HG02588 (cell line): ENCODE data around the gene SPTBN5.

Source experiments
- ATAC-seq: cut with Tn5 transposase; IDR thresholded peaks from one replicate; pipeline ENCODE4 v1.9.1; 2021; ENCODE audit warnings: mild to moderate bottlenecking, moderate library complexity; ENCODE audit not compliant: unreplicated experiment

Gene SPTBN5

DNA sequence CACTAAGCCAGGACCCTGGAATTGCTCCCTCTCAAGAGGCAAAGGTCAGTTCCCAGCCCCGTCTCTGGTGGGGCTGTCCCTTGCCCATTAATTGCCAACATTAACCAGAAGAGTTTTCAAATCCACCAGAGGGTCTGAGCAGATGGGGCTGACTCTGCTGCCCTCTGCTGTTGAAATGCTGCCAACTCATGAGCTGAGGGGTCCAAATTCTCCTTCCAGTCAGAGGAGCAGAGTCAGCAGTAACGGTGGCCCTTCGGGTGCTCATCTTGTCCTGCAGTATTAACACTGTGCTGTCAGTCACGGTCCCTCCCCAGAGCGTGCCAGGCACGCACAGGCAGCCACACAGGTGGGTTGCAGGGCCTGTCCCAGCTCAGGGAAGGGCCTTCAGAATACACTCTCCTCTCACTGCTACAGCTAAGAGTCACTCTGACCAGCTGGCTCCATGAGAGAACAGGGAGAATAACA is 10.7 kb upstream of the SPTBN5 start:
- ATAC-seq = no peak

DNA sequence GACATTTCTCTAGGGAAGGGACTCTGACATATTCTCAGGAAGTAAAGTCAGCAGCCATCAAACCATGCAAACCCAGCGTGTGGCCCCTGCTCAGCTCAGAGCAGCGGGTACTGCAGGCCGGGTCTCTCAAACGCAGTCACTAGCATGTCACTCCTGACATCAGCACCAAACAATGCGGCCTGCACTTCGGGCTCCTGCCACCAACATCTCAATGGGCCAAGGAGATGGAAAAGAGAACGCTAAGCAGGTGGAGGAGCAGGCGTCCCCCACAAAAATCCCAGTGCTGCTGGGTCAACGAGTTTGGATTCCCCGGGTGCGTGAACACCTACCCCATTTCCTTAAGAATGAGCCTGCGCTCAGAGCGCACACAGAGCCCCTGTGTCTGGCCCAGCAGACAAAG is 9.9 kb upstream of the SPTBN5 start:
- no peak for ATAC-seq

DNA sequence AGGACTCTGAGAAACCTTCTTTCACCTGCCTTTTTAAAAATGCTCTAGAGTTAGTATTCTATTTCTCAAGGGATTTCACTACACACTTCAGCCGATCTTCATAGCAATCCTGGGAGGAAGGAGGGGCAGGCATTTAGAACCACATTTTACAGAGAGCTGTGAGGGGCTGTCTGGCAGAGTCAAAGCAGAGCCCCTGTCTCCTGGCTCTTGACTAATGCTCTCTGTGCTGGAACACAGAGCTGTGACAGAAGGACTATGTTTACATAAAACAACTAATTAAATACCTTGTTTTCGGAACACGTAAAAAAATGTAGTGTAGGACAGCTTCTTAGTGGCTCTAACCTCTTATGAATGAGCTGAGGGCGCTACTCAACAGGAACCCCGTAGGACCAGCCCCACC is 7.6 kb upstream of the SPTBN5 start:
- ATAC-seq = no peak

- ATAC-seq = no peak
Measured at GRCh38 chr15:41900526-41901380, 6.9 kb upstream of the SPTBN5 start.

DNA sequence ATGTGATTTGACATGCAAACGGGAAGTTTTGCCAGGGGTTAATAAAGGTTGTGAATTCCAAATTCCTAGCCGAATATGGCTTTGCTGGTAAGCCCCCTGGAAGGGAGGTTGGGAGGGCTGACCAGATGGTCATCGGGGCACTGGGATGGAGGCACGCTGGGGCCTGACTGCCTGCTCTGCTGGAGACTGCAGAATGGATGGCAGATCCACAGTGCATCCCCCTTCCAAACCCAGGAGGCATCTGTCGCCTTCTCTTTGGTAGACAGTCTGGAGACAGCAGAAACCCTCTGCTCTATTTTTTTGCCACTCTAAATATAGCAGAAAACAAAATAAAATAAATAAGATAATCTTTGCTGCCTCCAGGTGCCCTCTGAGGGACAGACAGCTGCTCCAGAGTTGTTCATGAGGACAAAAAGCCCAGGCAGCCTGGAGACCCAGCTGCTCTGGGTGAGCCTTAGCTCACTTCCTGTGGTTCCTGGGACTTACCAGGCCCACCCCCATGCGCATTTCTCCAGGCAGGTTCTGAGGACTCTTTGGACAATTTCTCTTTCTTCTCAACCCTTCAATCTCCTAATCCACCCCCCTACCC is 6.1 kb upstream of the SPTBN5 start:
- no peak for ATAC-seq

- no peak for ATAC-seq
Measured at GRCh38 chr15:41897363-41897799, 3.5 kb upstream of the SPTBN5 start.

GRCh38 chr15:41896566-41896965 is 2.7 kb upstream of the SPTBN5 start:
- ATAC-seq = no peak

- no peak for ATAC-seq
Measured at GRCh38 chr15:41895957-41896356, 2.1 kb upstream of the SPTBN5 start.

GRCh38 chr15:41895491-41895890 is 1.6 kb upstream of the SPTBN5 start:
- ATAC-seq = no peak

- ATAC-seq = peak; percentile 83
Measured at GRCh38 chr15:41894791-41895463, 1.1 kb upstream of the SPTBN5 start.

- no peak for ATAC-seq
Measured at GRCh38 chr15:41894251-41894790, 468 bp upstream of the SPTBN5 start.

GRCh38 chr15:41892621-41893421 is 1.0 kb downstream of the SPTBN5 start:
- no peak for ATAC-seq

DNA sequence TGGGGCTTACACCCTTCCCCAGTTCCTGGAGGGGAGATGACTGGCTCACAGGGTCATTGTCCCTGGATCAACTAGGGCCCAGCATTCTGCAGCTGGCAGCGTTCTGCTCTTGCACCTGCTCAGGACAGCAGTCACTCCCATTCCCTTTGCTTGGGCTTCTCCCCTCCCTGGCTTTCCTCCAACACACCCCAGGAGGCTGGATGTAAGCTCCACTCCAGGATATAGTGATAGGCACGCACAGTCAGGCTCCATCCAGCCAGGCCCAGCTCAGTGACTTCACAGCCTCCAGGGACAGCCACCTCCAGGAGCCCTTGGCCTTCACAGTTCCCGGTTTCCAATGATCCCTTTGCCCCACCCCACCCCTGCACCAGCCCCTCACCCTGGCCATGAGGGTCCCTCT is 1.9 kb downstream of the SPTBN5 start:
- ATAC-seq = no peak

GRCh38 chr15:41891226-41891625 is 2.6 kb downstream of the SPTBN5 start:
- no peak for ATAC-seq

DNA sequence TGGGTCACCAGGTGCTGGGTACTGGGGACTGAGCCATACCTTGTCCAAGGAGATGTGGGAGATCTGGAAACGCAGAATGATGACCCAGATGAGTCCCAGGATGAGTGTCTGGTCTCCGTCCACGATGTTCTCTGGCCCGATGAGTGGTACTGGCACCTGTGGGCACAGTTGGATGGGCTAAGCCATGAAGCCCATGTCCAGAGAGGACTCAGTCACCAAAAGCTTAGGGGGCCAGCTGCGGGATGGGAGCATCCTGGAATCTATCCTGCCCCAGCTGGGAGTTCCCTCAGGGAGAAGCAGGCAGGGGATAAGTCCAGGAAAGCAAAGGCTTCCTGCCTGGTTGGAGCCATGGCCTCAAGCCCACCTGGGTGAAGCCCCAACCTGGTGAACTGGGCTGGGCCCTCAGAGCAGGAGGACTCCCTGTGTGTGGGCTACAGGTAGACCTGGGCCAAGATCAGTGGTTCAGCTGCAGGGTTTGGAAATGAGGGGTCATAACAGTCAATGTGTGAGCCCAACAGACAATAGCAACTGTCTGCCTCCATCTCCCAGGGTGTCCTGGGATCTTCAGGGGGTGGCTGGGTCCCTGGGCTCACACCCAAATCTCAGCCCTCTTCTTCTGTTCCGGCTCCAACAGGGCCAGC is 3.7 kb downstream of the SPTBN5 start:
- ATAC-seq = no peak

DNA sequence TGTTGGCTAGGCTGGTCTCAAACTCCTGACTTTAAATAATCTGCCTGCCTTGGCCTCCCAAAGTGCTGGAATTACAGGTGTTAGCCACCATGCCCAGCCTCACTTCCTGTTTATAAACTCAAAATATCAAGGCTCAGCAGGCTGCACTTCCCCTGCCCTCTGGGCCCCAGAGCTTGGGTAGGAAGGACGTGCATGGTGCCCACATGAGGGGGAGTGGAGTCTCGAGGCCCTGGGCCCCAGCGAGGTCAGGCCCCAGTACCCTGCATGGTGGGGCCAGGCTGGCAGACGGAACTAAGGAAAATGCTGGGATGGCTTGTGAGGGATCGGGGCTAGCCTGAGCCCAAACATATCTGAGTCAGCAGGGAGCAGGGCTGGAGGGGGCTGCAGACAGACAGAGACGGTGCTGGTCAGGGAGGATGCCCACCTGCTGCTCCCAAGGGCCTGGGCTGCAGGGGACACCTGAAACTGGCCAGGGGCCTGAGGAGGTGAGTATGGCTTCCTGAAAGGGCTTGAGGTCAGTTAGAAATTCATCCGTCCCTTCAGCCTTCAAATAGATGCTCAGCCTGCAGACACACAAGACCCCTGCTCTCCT is 5.1 kb downstream of the SPTBN5 start:
- no peak for ATAC-seq

GRCh38 chr15:41887893-41888292 is 6.0 kb downstream of the SPTBN5 start:
- no peak for ATAC-seq

GRCh38 chr15:41887161-41887560 is 6.7 kb downstream of the SPTBN5 start:
- no peak for ATAC-seq

DNA sequence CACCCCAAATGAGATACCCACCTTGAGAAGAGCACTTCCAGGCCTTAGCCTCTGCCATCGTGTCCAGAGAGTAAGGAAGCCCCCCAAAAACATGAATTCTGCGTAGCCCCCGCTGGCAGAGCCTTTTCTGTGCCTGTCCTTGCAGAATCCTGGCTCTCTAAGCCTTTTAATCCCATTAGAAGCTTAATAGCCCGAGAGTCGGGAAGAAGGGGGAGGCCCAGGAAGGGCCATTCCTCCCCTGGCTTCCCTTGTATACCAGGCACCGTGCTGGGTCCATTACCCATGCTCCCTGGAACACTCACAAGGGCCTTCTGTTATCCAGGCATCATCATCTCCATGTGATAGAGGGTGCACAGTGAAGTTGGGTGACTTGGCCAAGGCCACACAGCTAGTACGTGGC is 7.1 kb downstream of the SPTBN5 start:
- no peak for ATAC-seq

DNA sequence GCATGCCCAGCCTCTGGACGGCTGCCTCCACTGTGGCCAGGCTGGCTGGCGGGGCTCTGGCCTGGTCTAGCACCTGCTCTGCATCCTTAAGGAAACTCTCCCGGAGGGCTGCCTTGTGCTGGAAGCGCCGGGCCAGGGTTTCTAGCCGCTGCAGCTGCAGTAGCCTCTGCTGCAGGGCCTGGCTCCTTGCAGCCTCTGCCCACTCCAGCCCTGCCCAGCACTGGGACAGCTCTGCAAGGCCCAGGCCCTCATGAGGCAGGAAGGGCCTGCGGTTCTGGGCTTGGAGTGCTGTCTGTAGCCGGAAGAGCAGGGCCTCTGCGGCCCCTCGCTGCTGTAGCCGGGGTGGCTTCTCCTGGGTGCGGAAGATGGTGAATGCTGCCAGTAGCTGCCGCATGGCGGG is 8.0 kb downstream of the SPTBN5 start:
- ATAC-seq = no peak
